Ammon's horn (tissue), 1 donor: Measurements from ENCODE around the gene RPS6KA5.
"Not testable (repeated sequence)": the region's sequence is repeated elsewhere in the genome, so short reads cannot be mapped to it uniquely, and the experiment has no call there.

Source experiments
- DNase-seq: peaks from one replicate; pipeline ENCODE4 v3.0.0-alpha.2; 2016; ENCODE audit warnings: low spot score

The RPS6KA5 gene

GRCh38 chr14:90870950-90871604 lies 189.4 kb downstream of the RPS6KA5 start:
- DNase-seq = no peak

- DNase-seq = no peak
Measured at GRCh38 chr14:90867501-90867900, 192.9 kb downstream of the RPS6KA5 start.

GRCh38 chr14:90866833-90867232 lies 193.6 kb downstream of the RPS6KA5 start:
- no peak for DNase-seq

GRCh38 chr14:90864741-90865140 lies 195.7 kb downstream of the RPS6KA5 start:
- DNase-seq = no peak

GRCh38 chr14:90858511-90858910 lies 201.9 kb downstream of the RPS6KA5 start:
- no peak for DNase-seq

GRCh38 chr14:90857866-90858265 lies 202.6 kb downstream of the RPS6KA5 start:
- no peak for DNase-seq

GRCh38 chr14:90856115-90856514 lies 204.3 kb downstream of the RPS6KA5 start:
- not testable (repeated sequence) for DNase-seq

GRCh38 chr14:90853116-90853515 lies 207.3 kb downstream of the RPS6KA5 start:
- DNase-seq = no peak

- peak; percentile 52 for DNase-seq
Measured at GRCh38 chr14:90851327-90852036, 209.0 kb downstream of the RPS6KA5 start.

GRCh38 chr14:90850487-90850886 lies 210.0 kb downstream of the RPS6KA5 start:
- DNase-seq = no peak

GRCh38 chr14:90849787-90850444 lies 210.5 kb downstream of the RPS6KA5 start:
- no peak for DNase-seq

- DNase-seq = no peak
Measured at GRCh38 chr14:90848944-90849731, 211.3 kb downstream of the RPS6KA5 start.

- DNase-seq = no peak
Measured at GRCh38 chr14:90846511-90846910, 213.9 kb downstream of the RPS6KA5 start.

GRCh38 chr14:90844321-90844720 lies 216.1 kb downstream of the RPS6KA5 start:
- DNase-seq = no peak

- DNase-seq = peak; percentile 60
Measured at GRCh38 chr14:90842726-90843125, 217.7 kb downstream of the RPS6KA5 start.

GRCh38 chr14:90840667-90841066 lies 219.8 kb downstream of the RPS6KA5 start:
- DNase-seq = not testable (repeated sequence)

GRCh38 chr14:90839889-90840266 lies 220.6 kb downstream of the RPS6KA5 start:
- no peak for DNase-seq

GRCh38 chr14:90839024-90839888 lies 221.2 kb downstream of the RPS6KA5 start:
- peak; percentile 54 for DNase-seq

GRCh38 chr14:90838531-90838930 lies 221.9 kb downstream of the RPS6KA5 start:
- not testable (repeated sequence) for DNase-seq

GRCh38 chr14:90837355-90837754 lies 223.1 kb downstream of the RPS6KA5 start:
- DNase-seq = no peak

- DNase-seq = no peak
Measured at GRCh38 chr14:90836692-90837063, 223.8 kb downstream of the RPS6KA5 start.
